H9 (cell line): ENCODE results near the gene WNT2. TPM values are rescaled to one million over a fixed set of nuclear protein-coding genes. Genes with fewer than 3 reads are reported as not detected.

Experiments
- DNase-seq: peaks from one replicate; pipeline ENCODE4 v3.0.0-alpha.2; 2017
- H2AFZ ChIP-seq: one replicate; pipeline ENCODE4 v1.6.1; 2013; ENCODE audit warnings: mild to moderate bottlenecking, low read length, control low read depth, moderate library complexity
- H2AK5ac ChIP-seq: 2 replicates; pipeline ENCODE4 v1.6.1; 2013; ENCODE audit warnings: low read length, control low read depth, mixed read lengths; ENCODE audit not compliant: insufficient read length
- H2BK120ac ChIP-seq: one replicate; pipeline ENCODE4 v1.6.1; 2013; ENCODE audit warnings: low read depth, mild to moderate bottlenecking, low read length, control low read depth, inconsistent platforms; ENCODE audit not compliant: poor library complexity, severe bottlenecking
- H2BK12ac ChIP-seq: 2 replicates; pipeline ENCODE4 v1.6.1; 2013; ENCODE audit warnings: low read length, control low read depth, mixed read lengths, low read depth; ENCODE audit not compliant: insufficient read length
- H2BK15ac ChIP-seq: 2 replicates; pipeline ENCODE4 v1.6.1; 2013; ENCODE audit warnings: low read depth, low read length, control low read depth
- H2BK20ac ChIP-seq: one replicate; pipeline ENCODE4 v1.6.1; 2013; ENCODE audit warnings: low read depth, mild to moderate bottlenecking, low read length, control low read depth, inconsistent platforms; ENCODE audit not compliant: poor library complexity, severe bottlenecking
- H2BK5ac ChIP-seq: 2 replicates; pipeline ENCODE4 v1.6.1; 2013; ENCODE audit warnings: low read length, control low read depth, mixed read lengths; ENCODE audit not compliant: insufficient read length
- H3K14ac ChIP-seq: 2 replicates; pipeline ENCODE4 v1.6.1; 2013; ENCODE audit warnings: low read length, control low read depth; ENCODE audit not compliant: insufficient read depth
- H3K18ac ChIP-seq: 2 replicates; pipeline ENCODE4 v1.6.1; 2013; ENCODE audit warnings: low read depth, mild to moderate bottlenecking, mixed read lengths, low read length, control low read depth; ENCODE audit not compliant: insufficient read length
- H3K23ac ChIP-seq: 2 replicates; pipeline ENCODE4 v1.6.1; 2013; ENCODE audit warnings: low read length, control low read depth, mixed read lengths, low read depth; ENCODE audit not compliant: insufficient read length
- H3K23me2 ChIP-seq: 2 replicates; pipeline ENCODE4 v1.6.1; 2013; ENCODE audit warnings: low read depth, mild to moderate bottlenecking, mixed read lengths, low read length, control low read depth; ENCODE audit not compliant: insufficient read length, poor library complexity, severe bottlenecking
- H3K27ac ChIP-seq: 2 replicates; pipeline ENCODE4 v1.5.1; 2013; ENCODE audit warnings: low read length, control low read depth, mixed read lengths, low read depth; ENCODE audit not compliant: insufficient read length
- H3K27me3 ChIP-seq: 2 replicates; pipeline ENCODE4 v1.6.1; 2013; ENCODE audit warnings: low read length, control low read depth, inconsistent platforms; ENCODE audit not compliant: insufficient read depth
- H3K4ac ChIP-seq: 2 replicates; pipeline ENCODE4 v1.6.1; 2013; ENCODE audit warnings: low read depth, mild to moderate bottlenecking, control low read depth, inconsistent platforms, low read length, moderate library complexity
- H3K4me1 ChIP-seq: 2 replicates; pipeline ENCODE4 v1.6.1; 2013; ENCODE audit warnings: low read length, control low read depth, inconsistent platforms; ENCODE audit not compliant: insufficient read depth
- H3K4me2 ChIP-seq: 2 replicates; pipeline ENCODE4 v1.6.1; 2013; ENCODE audit warnings: low read length, control low read depth, mixed read lengths; ENCODE audit not compliant: insufficient read length, insufficient read depth
- H3K56ac ChIP-seq: 2 replicates; pipeline ENCODE4 v1.6.1; 2013; ENCODE audit warnings: low read depth, mild to moderate bottlenecking, mixed read lengths, low read length, control low read depth; ENCODE audit not compliant: insufficient read length
- H3K79me1 ChIP-seq: 2 replicates; pipeline ENCODE4 v1.6.1; 2013; ENCODE audit warnings: low read depth, mild to moderate bottlenecking, moderate library complexity, low read length, control low read depth, inconsistent platforms; ENCODE audit not compliant: insufficient read depth, poor library complexity, severe bottlenecking
- H3K79me2 ChIP-seq: 2 replicates; pipeline ENCODE4 v1.6.1; 2013; ENCODE audit warnings: low read length, control low read depth, inconsistent platforms; ENCODE audit not compliant: insufficient read depth
- H3K9ac ChIP-seq: 2 replicates; pipeline ENCODE4 v1.6.1; 2013; ENCODE audit warnings: low read length, control low read depth, mixed read lengths; ENCODE audit not compliant: insufficient read length; ENCODE audit errors: extremely low read depth
- H3K9me3 ChIP-seq: one replicate; pipeline ENCODE4 v1.6.1; 2013; ENCODE audit warnings: low read depth, low read length, inconsistent platforms; ENCODE audit not compliant: control insufficient read depth
- H3T11ph ChIP-seq: one replicate; pipeline ENCODE4 v1.6.1; 2013; ENCODE audit warnings: mild to moderate bottlenecking, low read length, control low read depth, inconsistent platforms
- H4K20me1 ChIP-seq: one replicate; pipeline ENCODE4 v1.6.1; 2013; ENCODE audit not compliant: control insufficient read depth, insufficient read length, insufficient read depth
- H4K5ac ChIP-seq: 2 replicates; pipeline ENCODE4 v1.6.1; 2013; ENCODE audit warnings: low read depth, mild to moderate bottlenecking, mixed read lengths, low read length, control low read depth; ENCODE audit not compliant: insufficient read length
- H4K8ac ChIP-seq: replicated peaks from 2 replicates; pipeline ENCODE4 v1.6.1; 2013; ENCODE audit warnings: low read length, control low read depth, mixed read lengths, low read depth; ENCODE audit not compliant: insufficient read length
- H4K91ac ChIP-seq: 2 replicates; pipeline ENCODE4 v1.6.1; 2013; ENCODE audit warnings: low read depth, mild to moderate bottlenecking, moderate library complexity, mixed read lengths, low read length, control low read depth; ENCODE audit not compliant: insufficient read length
- H3K27ac Mint-ChIP-seq, 3 experiments: 2 replicates in 2 of 3; 3 replicates in 1 of 3; pipeline ENCODE4 v1.8.0; 2020 to 2021; ENCODE audit warnings: mixed read lengths in 3 of 3, mild to moderate bottlenecking in 1 of 3, moderate library complexity in 1 of 3
- H3K27me3 Mint-ChIP-seq: 2 replicates; pipeline ENCODE4 v1.8.0; 2021; ENCODE audit warnings: low read depth, mild to moderate bottlenecking, moderate library complexity, mixed read lengths
- H3K36me3 Mint-ChIP-seq, 3 experiments: 2 replicates in 2 of 3; 3 replicates in 1 of 3; pipeline ENCODE4 v1.8.0; 2020 to 2021; ENCODE audit warnings: low read depth in 3 of 3, mixed read lengths in 3 of 3; ENCODE audit not compliant: insufficient read depth in 1 of 3
- H3K4me1 Mint-ChIP-seq, 2 experiments: 2 replicates each; pipeline ENCODE4 v1.8.0; 2020; ENCODE audit warnings: mixed read lengths in 2 of 2
- H3K4me3 Mint-ChIP-seq, 2 experiments: 2 replicates in 1 of 2; 3 replicates in 1 of 2; pipeline ENCODE4 v1.8.0; 2020 to 2021; ENCODE audit warnings: mild to moderate bottlenecking in 2 of 2, mixed read lengths in 2 of 2, moderate library complexity in 1 of 2
- H3K9me3 Mint-ChIP-seq, 2 experiments: 2 replicates in 1 of 2; 3 replicates in 1 of 2; pipeline ENCODE4 v1.8.0; 2020; ENCODE audit warnings: mild to moderate bottlenecking in 2 of 2, mixed read lengths in 2 of 2, moderate library complexity in 1 of 2
- CTCF ChIP-seq: fragments of 200-600 bp; sonication (generic); conservative IDR thresholded peaks from 3 replicates; pipeline ENCODE4 v1.8.0; 2021; ENCODE audit warnings: antibody characterized with exemption, mild to moderate bottlenecking
- WGBS: extraction: QIAGEN DNeasy Blood & Tissue Kit; methylation state at CpG from one replicate; pipeline ENCODE4 v1.1.7; 2013; ENCODE audit warnings: missing lambda C conversion rate, low lambda C conversion rate, mixed read lengths; ENCODE audit not compliant: insufficient read length; ENCODE audit errors: extremely low coverage; 5-methylcytosine and 5-hydroxymethylcytosine counted together
- total RNA-seq: library from RNA; stranded (reverse); gene quantifications from 2 replicates; pipeline ENCODE4 v1.2.1, GENCODE V29; 2021

The WNT2 gene
- total RNA-seq, 1 experiment from 2014 or later: not detected

- peaks cover 0 to 4% (median 0%) of the 10 kb centered on the region in 3 experiments; a peak in 2 of 7 replicates for H3K36me3 Mint-ChIP-seq
- Histone ChIP-seq H3K9me3 (no peaks in the 10 kb centered on the region), H3K4me1 (no peaks in the 10 kb centered on the region), H3K9ac (no peak overlapping the region), H3K27me3 (no peaks in the 10 kb centered on the region), H3K79me2 (no peaks in the 10 kb centered on the region), H3T11ph (no peak overlapping the region), H2BK20ac (no peak overlapping the region), H3K4me2 (no peak overlapping the region), H2BK5ac (no peak overlapping the region), H3K27ac (no peak overlapping the region), H3K14ac (no peak overlapping the region), H2BK12ac (no peak overlapping the region), H3K23ac (no peak overlapping the region), H3K79me1 (no peaks in the 10 kb centered on the region), H3K56ac (no peak overlapping the region), H4K20me1 (no peaks in the 10 kb centered on the region), H2BK15ac (no peak overlapping the region), H4K8ac (no peak overlapping the region), H3K4ac (no peak overlapping the region), H3K18ac (no peak overlapping the region), H2BK120ac (no peak overlapping the region), H4K91ac (no peak overlapping the region), H4K5ac (no peak overlapping the region), H2AFZ (no peak overlapping the region), H2AK5ac (no peak overlapping the region), H3K23me2 (no peaks in the 10 kb centered on the region)
- WGBS: no CpG with 5 or more reads among the region's 4 CpGs
- no peak for TF ChIP-seq CTCF
- H3K4me1 Mint-ChIP-seq: peaks cover 6 to 9% of the 10 kb centered on the region in 2 experiments
- no peak overlapping the region for H3K27ac Mint-ChIP-seq
- no peaks in the 10 kb centered on the region for H3K27me3 Mint-ChIP-seq
- H3K9me3 Mint-ChIP-seq: no peaks in the 10 kb centered on the region; a peak in 1 of 5 replicates
- DNase-seq: no peak
- H3K4me3 Mint-ChIP-seq: no peak overlapping the region
These were observed 95.8 kb downstream of the WNT2 start for GRCh38 chr7:117227091-117227490.
